Astrocyte of the cerebellum (primary cell): Measurements from ENCODE around the gene C5orf24.
"Not testable (repeated sequence)": the region's sequence is repeated elsewhere in the genome, so short reads cannot be mapped to it uniquely, and the experiment has no call there.

Source experiments
- DNase-seq: peaks from one replicate; pipeline ENCODE4 v3.0.0-alpha.2; 2011; ENCODE audit warnings: low read depth
- H3K4me3 ChIP-seq: 2 replicates; pipeline ENCODE4 v1.5.1; 2011; ENCODE audit warnings: mild to moderate bottlenecking, low read depth, low read length, moderate library complexity
- CTCF ChIP-seq: IDR thresholded peaks from 2 replicates; pipeline ENCODE4 v1.5.1; 2012; ENCODE audit warnings: low read length, low read depth, moderate library complexity, mild to moderate bottlenecking; ENCODE audit errors: missing control alignments
- in situ Hi-C: cut with HindIII; loops from 2 replicates; pipeline ENCODE4 v1.10.0; 2017; ENCODE audit warnings: low sequenced_read_pairs

C5orf24 gene

GRCh38 chr5:134837530-134838181 is 8.1 kb upstream of the C5orf24 start:
- H3K4me3 ChIP-seq = no peak overlapping the region
- in situ Hi-C loops = no loop called here
- TF ChIP-seq CTCF = no peak
- no peak for DNase-seq

GRCh38 chr5:134838361-134838760 is 7.4 kb upstream of the C5orf24 start:
- DNase-seq, in situ Hi-C loops, H3K4me3 ChIP-seq: not testable (repeated sequence)

GRCh38 chr5:134840811-134841210 is 5.0 kb upstream of the C5orf24 start:
- in situ Hi-C loops = no loop called here
- no peak for TF ChIP-seq CTCF
- H3K4me3 ChIP-seq = no peak overlapping the region
- no peak for DNase-seq

GRCh38 chr5:134844252-134844651 is 1.5 kb upstream of the C5orf24 start:
- no peak overlapping the region for H3K4me3 ChIP-seq
- DNase-seq = no peak
- TF ChIP-seq CTCF = no peak
- in situ Hi-C loops = no loop called here

- DNase-seq = no peak
- TF ChIP-seq CTCF = no peak
- peak overlapping the region; percentile 91 for H3K4me3 ChIP-seq
- in situ Hi-C loops = no loop called here
Measured at GRCh38 chr5:134845335-134845851, 375 bp upstream of the C5orf24 start.

GRCh38 chr5:134846641-134846960 is 833 bp downstream of the C5orf24 start:
- H3K4me3 ChIP-seq = peak overlapping the region; percentile 91
- no peak for DNase-seq
- TF ChIP-seq CTCF = no peak
- in situ Hi-C loops = no loop called here

- in situ Hi-C loops, H3K4me3 ChIP-seq, DNase-seq: not testable (repeated sequence)
Measured at GRCh38 chr5:134849434-134849933, 3.7 kb downstream of the C5orf24 start.
